Measurements from ENCODE around the gene BCAT1.

- TF ChIP-seq EZH2 (IDR thresholded peaks at IDR 0.05; ENCODE audit: low read depth, unreplicated experiment) (no peak), CREB1 (CRISPR knock-in tag; IDR thresholded peaks at IDR 0.05; ENCODE audit: low read depth) (no peak), CTCF (conservative IDR thresholded peaks at IDR 0.05; ENCODE audit: low read depth in 2 of 2) (no peak), POLR2AphosphoS5 (IDR thresholded peaks at IDR 0.05; ENCODE audit: low read depth) (no peak), JUNB (IDR thresholded peaks at IDR 0.05; ENCODE audit: unreplicated experiment) (no peak), EZH2phosphoT487 (IDR thresholded peaks at IDR 0.05; ENCODE audit: unreplicated experiment) (no peak), ETS1 (IDR thresholded peaks at IDR 0.05) (no peak), ZNF331 (CRISPR knock-in tag; IDR thresholded peaks at IDR 0.05; ENCODE audit: low read depth) (no peak), REST (IDR thresholded peaks at IDR 0.05; ENCODE audit: unreplicated experiment) (no peak), ZNF114 (CRISPR knock-in tag; IDR thresholded peaks at IDR 0.05) (no peak)
Observed at GRCh38 chr12:24919346-24920001, 29.4 kb downstream of the BCAT1 start.
